Neural cell (in vitro differentiated cells): Measurements from ENCODE around the gene ZNF784. TPM values are rescaled to one million over a fixed set of nuclear protein-coding genes. Genes with fewer than 3 reads are reported as not detected.

Experiments
- H2AFZ ChIP-seq: fragments of 200-600, 300-800 bp; sonication (generic), shearing (Covaris generic); 2 replicates; pipeline ENCODE4 v1.6.0; 2014; ENCODE audit warnings: low read depth, mild to moderate bottlenecking, antibody characterized with exemption, low read length, moderate library complexity
- H3F3A ChIP-seq: fragments of 200-600 bp; shearing (Covaris generic); 2 replicates; pipeline ENCODE4 v1.6.1; 2016; ENCODE audit warnings: mild to moderate bottlenecking, moderate library complexity, mixed read lengths, antibody characterized with exemption, low read length; ENCODE audit not compliant: insufficient read depth, poor library complexity, severe bottlenecking
- H3K27ac ChIP-seq: fragments of 200-600, 300-800 bp; sonication (generic), shearing (Covaris generic); 2 replicates; pipeline ENCODE4 v1.5.1; 2014; ENCODE audit warnings: mild to moderate bottlenecking, low read length, moderate library complexity
- H3K27me3 ChIP-seq: fragments of 300-800, 200-600 bp; sonication (generic), shearing (Covaris generic); 2 replicates; pipeline ENCODE4 v1.6.0; 2014; ENCODE audit warnings: mild to moderate bottlenecking, low read depth, low read length, moderate library complexity; ENCODE audit not compliant: insufficient read depth
- H3K36me3 ChIP-seq: fragments of 300-800, 200-600 bp; sonication (generic), shearing (Covaris generic); 2 replicates; pipeline ENCODE4 v1.5.1; 2014; ENCODE audit warnings: mild to moderate bottlenecking, antibody characterized with exemption, low read length, moderate library complexity; ENCODE audit not compliant: insufficient read depth
- H3K4me2 ChIP-seq: fragments of 300-800, 200-600 bp; sonication (generic), shearing (Covaris generic); 2 replicates; pipeline ENCODE4 v1.6.0; 2014; ENCODE audit warnings: mild to moderate bottlenecking, low read length
- H3K4me3 ChIP-seq: fragments of 300-800, 200-600 bp; sonication (generic), shearing (Covaris generic); 2 replicates; pipeline ENCODE4 v1.5.1; 2014; ENCODE audit warnings: mild to moderate bottlenecking, low read length, moderate library complexity
- H3K79me2 ChIP-seq: fragments of 200-600 bp; shearing (Covaris generic); replicated peaks from 2 replicates; pipeline ENCODE4 v1.6.0; 2014; ENCODE audit warnings: mild to moderate bottlenecking, low read length, moderate library complexity; ENCODE audit not compliant: insufficient read depth
- H3K9ac ChIP-seq: fragments of 300-800, 200-600 bp; sonication (generic), shearing (Covaris generic); 2 replicates; pipeline ENCODE4 v1.6.1; 2016; ENCODE audit warnings: mild to moderate bottlenecking, low read length, mixed read lengths
- H3K9me2 ChIP-seq: fragments of 200-600 bp; shearing (Covaris generic); 2 replicates; pipeline ENCODE4 v1.6.1; 2016; ENCODE audit warnings: mild to moderate bottlenecking, low read length, mixed read lengths; ENCODE audit not compliant: insufficient read depth
- H3K9me3 ChIP-seq: fragments of 200-600, 300-800 bp; sonication (generic), shearing (Covaris generic); 2 replicates; pipeline ENCODE4 v1.6.1; 2016; ENCODE audit warnings: mild to moderate bottlenecking, mixed run types, low read length, moderate library complexity, mixed read lengths
- H4K20me1 ChIP-seq: fragments of 200-600 bp; shearing (Covaris generic); 2 replicates; pipeline ENCODE4 v1.6.1; 2016; ENCODE audit warnings: mild to moderate bottlenecking, mixed run types; ENCODE audit not compliant: insufficient read depth
- EP300 ChIP-seq: fragments of 450-650 bp; conservative IDR thresholded peaks from 2 replicates; pipeline ENCODE4 v1.6.1; 2014; ENCODE audit warnings: antibody characterized with exemption, mild to moderate bottlenecking, moderate library complexity; ENCODE audit not compliant: poor library complexity, severe bottlenecking
- EZH2 ChIP-seq: fragments of 200-600, 300-800 bp; shearing (Covaris generic), sonication (generic); IDR thresholded peaks from 2 replicates; pipeline ENCODE4 v1.6.1; 2014; ENCODE audit warnings: antibody characterized with exemption, low read length, borderline replicate concordance, mild to moderate bottlenecking; ENCODE audit not compliant: insufficient read depth, poor library complexity, severe bottlenecking
- MXI1 ChIP-seq: fragments of 450-650 bp; conservative IDR thresholded peaks from 2 replicates; pipeline ENCODE4 v1.6.1; 2014; ENCODE audit warnings: antibody characterized with exemption, mild to moderate bottlenecking; ENCODE audit not compliant: poor library complexity, severe bottlenecking
- POLR2AphosphoS5 ChIP-seq: IDR thresholded peaks from 2 replicates; pipeline ENCODE4 v1.6.1; 2012
- RAD21 ChIP-seq: fragments of 450-650 bp; conservative IDR thresholded peaks from 2 replicates; pipeline ENCODE4 v1.6.1; 2014; ENCODE audit warnings: antibody characterized with exemption, mild to moderate bottlenecking, moderate library complexity
- REST ChIP-seq: IDR thresholded peaks from 2 replicates; pipeline ENCODE4 v1.6.1; 2012; ENCODE audit warnings: borderline replicate concordance
- SMC3 ChIP-seq: fragments of 450-650 bp; conservative IDR thresholded peaks from 2 replicates; pipeline ENCODE4 v1.6.1; 2014; ENCODE audit warnings: antibody characterized with exemption, mild to moderate bottlenecking, moderate library complexity; ENCODE audit not compliant: poor library complexity
- TAF1 ChIP-seq: IDR thresholded peaks from 2 replicates; pipeline ENCODE4 v1.6.1; 2012; ENCODE audit warnings: low read depth
- polyA plus RNA-seq: library from polyadenylated mRNA; depleted of rRNA; stranded (reverse); fragments of >200 nt; gene quantifications from 2 replicates; pipeline ENCODE4 v1.2.3, GENCODE V29; 2014
- TF ChIP-seq, protein P1 (sequence below): fragments of 450-650 bp; IDR thresholded peaks from 2 replicates; pipeline ENCODE4 v1.5.1; 2014; ENCODE audit warnings: antibody characterized with exemption, mild to moderate bottlenecking, moderate library complexity; ENCODE audit not compliant: poor library complexity, severe bottlenecking

The ZNF784 gene
- polyA plus RNA-seq, 1 donor from 2014 or later = 10.3 TPM

GRCh38 chr19:55613930-55614710 is 10.2 kb downstream of the ZNF784 start:
- no peak for TF ChIP-seq POLR2AphosphoS5
- no peaks in the 10 kb centered on the region for H3K9me3 ChIP-seq
- no peaks in the 10 kb centered on the region for H3K27me3 ChIP-seq
- H3K9ac ChIP-seq = no peak overlapping the region
- H2AFZ ChIP-seq = no peak overlapping the region
- no peaks in the 10 kb centered on the region for H3F3A ChIP-seq
- H3K36me3 ChIP-seq = peaks cover 8% of the 10 kb centered on the region
- no peak overlapping the region for H3K4me3 ChIP-seq
- H3K4me2 ChIP-seq = no peak overlapping the region
- H3K9me2 ChIP-seq = no peaks in the 10 kb centered on the region
- H3K79me2 ChIP-seq = peaks cover 4% of the 10 kb centered on the region
- no peak overlapping the region for H3K27ac ChIP-seq
- no peaks in the 10 kb centered on the region for H4K20me1 ChIP-seq

DNA sequence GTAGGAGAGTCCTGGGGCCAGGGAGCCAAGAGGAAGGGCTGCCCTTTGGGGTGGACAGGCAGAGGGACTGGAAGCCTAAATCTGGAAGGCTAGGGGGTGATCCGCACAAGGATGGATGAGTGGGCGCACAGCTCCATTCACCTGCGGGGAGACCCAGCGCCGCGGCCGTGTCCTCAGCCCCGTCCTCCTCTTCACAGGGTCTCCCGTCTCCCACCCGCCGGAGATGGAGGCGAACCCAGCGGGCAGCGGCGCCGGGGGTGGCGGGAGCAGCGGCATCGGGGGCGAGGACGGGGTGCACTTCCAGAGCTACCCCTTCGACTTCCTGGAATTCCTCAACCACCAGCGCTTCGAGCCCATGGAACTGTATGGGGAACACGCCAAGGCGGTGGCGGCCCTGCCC is 11.0 kb downstream of the ZNF784 start:
- no peak for TF ChIP-seq MXI1
- TF ChIP-seq, protein P1, sequence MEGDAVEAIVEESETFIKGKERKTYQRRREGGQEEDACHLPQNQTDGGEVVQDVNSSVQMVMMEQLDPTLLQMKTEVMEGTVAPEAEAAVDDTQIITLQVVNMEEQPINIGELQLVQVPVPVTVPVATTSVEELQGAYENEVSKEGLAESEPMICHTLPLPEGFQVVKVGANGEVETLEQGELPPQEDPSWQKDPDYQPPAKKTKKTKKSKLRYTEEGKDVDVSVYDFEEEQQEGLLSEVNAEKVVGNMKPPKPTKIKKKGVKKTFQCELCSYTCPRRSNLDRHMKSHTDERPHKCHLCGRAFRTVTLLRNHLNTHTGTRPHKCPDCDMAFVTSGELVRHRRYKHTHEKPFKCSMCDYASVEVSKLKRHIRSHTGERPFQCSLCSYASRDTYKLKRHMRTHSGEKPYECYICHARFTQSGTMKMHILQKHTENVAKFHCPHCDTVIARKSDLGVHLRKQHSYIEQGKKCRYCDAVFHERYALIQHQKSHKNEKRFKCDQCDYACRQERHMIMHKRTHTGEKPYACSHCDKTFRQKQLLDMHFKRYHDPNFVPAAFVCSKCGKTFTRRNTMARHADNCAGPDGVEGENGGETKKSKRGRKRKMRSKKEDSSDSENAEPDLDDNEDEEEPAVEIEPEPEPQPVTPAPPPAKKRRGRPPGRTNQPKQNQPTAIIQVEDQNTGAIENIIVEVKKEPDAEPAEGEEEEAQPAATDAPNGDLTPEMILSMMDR = no peak
- TF ChIP-seq EZH2 = no peak
- no peak for TF ChIP-seq EP300
- TF ChIP-seq POLR2AphosphoS5 = no peak
- TF ChIP-seq REST = no peak
- no peak for TF ChIP-seq TAF1
- TF ChIP-seq RAD21 = no peak
- TF ChIP-seq SMC3 = no peak

More for the DNA sequence above, 11.0 kb downstream of the ZNF784 start:
- Histone ChIP-seq H2AFZ (no peak overlapping the region), H3F3A (no peaks in the 10 kb centered on the region), H3K9ac (no peak overlapping the region), H3K79me2 (peaks cover 9% of the 10 kb centered on the region), H3K4me3 (no peak overlapping the region), H3K4me2 (no peak overlapping the region), H3K9me2 (no peaks in the 10 kb centered on the region), H3K27ac (no peak overlapping the region), H3K36me3 (peaks cover 8% of the 10 kb centered on the region), H3K9me3 (no peaks in the 10 kb centered on the region), H3K27me3 (no peaks in the 10 kb centered on the region), H4K20me1 (no peaks in the 10 kb centered on the region)
